ENCODE data around the gene FGFRL1. TPM values are rescaled to one million over a fixed set of nuclear protein-coding genes. Genes with fewer than 3 reads are reported as not detected.
A peak's percentile ranks its signal among the peaks of the same experiment; 100 is the strongest.

FGFRL1 gene
- total and polyA plus RNA-seq, 10 donors, result 1.4 to 20.6 (median 9.5) TPM

GRCh38 chr4:1019320-1019719, 7.9 kb downstream of the FGFRL1 start:
- Histone ChIP-seq H3K4me1 (peaks cover 0 to 40% (median 25%) of the 10 kb centered on the region in 6 donors), H3K9me3 (no peaks in the 10 kb centered on the region), H3K27ac (no peak overlapping the region), H3K27me3 (replicated peaks in 1 of 7) (no peaks in the 10 kb centered on the region), H3K36me3 (peaks cover 0 to 11% (median 2%) of the 10 kb centered on the region in 6 donors), H3K4me3 (no peak overlapping the region)
- 45 to 72% (median 60%) methylated on average over 3 to 9 of the region's 9 CpGs for WGBS, 5 donors
- no peak for TF ChIP-seq POLR2AphosphoS5 (IDR thresholded peaks at IDR 0.05)
- TF ChIP-seq CTCF (IDR thresholded peaks at IDR 0.05 in 8 of 11, conservative IDR thresholded peaks at IDR 0.05 in 3 of 11), result no peak
- TF ChIP-seq POLR2A (IDR thresholded peaks at IDR 0.05), result no peak
- intact Hi-C loops (cut with DNase I; ENCODE audit: low total_unique reads), result no loop called here
- DNase-seq, result no peak

- no peaks in the 10 kb centered on the region for H3K9me3 ChIP-seq
- H3K4me1 ChIP-seq, result peaks cover 0 to 34% (median 20%) of the 10 kb centered on the region in 6 donors
- no peaks in the 10 kb centered on the region for H3K27me3 ChIP-seq (replicated peaks in 1 of 7)
- WGBS, 5 donors, result 80 to 89% (median 84%) methylated on average over 14 to 23 of the region's 23 CpGs
- H3K4me3 ChIP-seq, result no peak overlapping the region
- no peak overlapping the region for H3K27ac ChIP-seq
- peaks cover 0 to 16% (median 8%) of the 10 kb centered on the region in 6 donors for H3K36me3 ChIP-seq
- TF ChIP-seq CTCF (IDR thresholded peaks at IDR 0.05 in 8 of 11, conservative IDR thresholded peaks at IDR 0.05 in 3 of 11), result no peak
- intact Hi-C loops (cut with DNase I; ENCODE audit: low total_unique reads), result no loop called here
- DNase-seq, result no peak
Measured at GRCh38 chr4:1019729-1020470, 8.5 kb downstream of the FGFRL1 start.

GRCh38 chr4:1021386-1022050, 10.1 kb downstream of the FGFRL1 start:
- 48 to 72% (median 63%) methylated on average over 8 to 19 of the region's 19 CpGs for WGBS, 5 donors
- DNase-seq, result no peak
- intact Hi-C loops (cut with DNase I; ENCODE audit: low total_unique reads), result no loop called here

More at GRCh38 chr4:1021386-1022050, 10.1 kb downstream of the FGFRL1 start:
- Histone ChIP-seq H3K9me3 (no peaks in the 10 kb centered on the region), H3K36me3 (peaks cover 0 to 26% (median 14%) of the 10 kb centered on the region in 6 donors), H3K27me3 (replicated peaks in 1 of 7) (no peaks in the 10 kb centered on the region), H3K27ac (peak overlapping the region in 1 of 8 donors; percentile 54), H3K4me1 (peaks cover 0 to 35% (median 23%) of the 10 kb centered on the region in 6 donors), H3K4me3 (no peak overlapping the region)
- TF ChIP-seq POLR2AphosphoS5 (IDR thresholded peaks at IDR 0.05), result peak in 1 of 3 donors; percentile 7
- no peak for TF ChIP-seq CTCF (IDR thresholded peaks at IDR 0.05 in 8 of 11, conservative IDR thresholded peaks at IDR 0.05 in 3 of 11)
- TF ChIP-seq POLR2A (IDR thresholded peaks at IDR 0.05), result no peak

Data from spleen (tissue), 11 donors.